Activated CD4-positive, alpha-beta T cell treated with anti-CD3 and anti-CD28 coated beads, Interleukin-10, Interleukin-2, amounts not matched to agents 100 ng/mL and 50 ng/mL, durations not matched to agents 16 hours and 8 hours (primary cell): ENCODE results near the gene CETN1.

ENCODE experiments used
- DNase-seq: peaks from one replicate; pipeline ENCODE4 v3.0.0-alpha.2; 2020

Gene CETN1

DNA sequence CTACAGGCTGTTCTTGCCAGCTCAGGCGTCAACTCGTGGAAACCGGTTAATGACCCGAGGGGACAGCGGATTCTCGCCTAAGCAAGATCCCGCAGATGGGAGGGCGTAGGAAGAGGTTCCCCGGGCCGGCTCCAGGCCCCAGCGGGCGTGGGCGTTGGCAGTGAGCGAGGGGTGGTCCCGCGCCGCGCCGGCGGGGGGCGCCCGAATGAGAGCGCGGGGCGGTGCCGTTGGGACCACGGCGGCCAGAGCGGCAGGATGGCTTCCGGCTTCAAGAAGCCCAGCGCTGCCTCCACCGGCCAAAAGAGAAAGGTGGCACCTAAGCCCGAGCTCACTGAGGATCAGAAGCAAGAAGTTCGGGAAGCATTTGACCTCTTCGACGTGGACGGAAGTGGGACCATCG lies at the start of gene CETN1:
Gene CETN1, plus strand, starts transcription at position 227 of the 400 bp plus-strand sequence. Its CDS starts 29 bp downstream, at position 256.
- no peak for DNase-seq

DNA sequence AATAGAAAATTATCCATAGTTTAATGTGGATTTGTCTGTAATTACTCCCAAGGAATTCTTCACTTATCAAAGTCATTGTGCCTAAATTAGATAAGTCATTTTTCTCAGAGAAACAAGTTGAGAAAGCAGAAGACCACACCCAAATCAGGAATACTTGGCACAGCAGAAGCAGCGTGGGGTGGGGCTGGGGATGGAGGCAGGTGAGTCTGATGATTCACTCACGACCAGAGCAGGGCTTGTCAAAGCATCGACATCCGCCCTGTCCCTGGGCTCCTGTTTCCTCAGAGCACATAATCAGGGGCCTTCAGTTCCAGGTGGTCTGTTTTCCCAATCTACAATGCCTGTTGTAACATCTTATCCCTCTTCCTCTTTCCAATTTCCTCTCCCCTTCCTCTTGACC lies 48.2 kb upstream of the CETN1 start:
- no peak for DNase-seq

DNA sequence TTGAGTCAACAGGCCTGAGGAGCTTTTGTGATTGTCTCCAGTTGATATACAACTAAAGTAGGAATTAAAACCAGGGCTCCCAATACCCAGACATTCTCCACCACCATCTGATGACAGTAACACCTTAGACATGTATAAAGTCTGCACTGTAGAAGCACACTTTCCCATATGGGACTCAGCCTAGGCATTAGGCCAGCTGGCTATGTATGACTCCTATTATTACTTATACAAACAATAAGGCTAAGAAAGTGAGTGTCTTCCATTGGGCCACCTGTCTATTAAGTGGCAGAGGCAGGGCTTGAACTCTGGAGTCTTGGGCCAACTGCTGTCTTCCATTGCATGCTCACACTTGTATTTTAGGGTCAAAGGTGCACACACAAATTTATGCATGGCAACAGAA lies 47.5 kb upstream of the CETN1 start:
- DNase-seq = no peak

DNA sequence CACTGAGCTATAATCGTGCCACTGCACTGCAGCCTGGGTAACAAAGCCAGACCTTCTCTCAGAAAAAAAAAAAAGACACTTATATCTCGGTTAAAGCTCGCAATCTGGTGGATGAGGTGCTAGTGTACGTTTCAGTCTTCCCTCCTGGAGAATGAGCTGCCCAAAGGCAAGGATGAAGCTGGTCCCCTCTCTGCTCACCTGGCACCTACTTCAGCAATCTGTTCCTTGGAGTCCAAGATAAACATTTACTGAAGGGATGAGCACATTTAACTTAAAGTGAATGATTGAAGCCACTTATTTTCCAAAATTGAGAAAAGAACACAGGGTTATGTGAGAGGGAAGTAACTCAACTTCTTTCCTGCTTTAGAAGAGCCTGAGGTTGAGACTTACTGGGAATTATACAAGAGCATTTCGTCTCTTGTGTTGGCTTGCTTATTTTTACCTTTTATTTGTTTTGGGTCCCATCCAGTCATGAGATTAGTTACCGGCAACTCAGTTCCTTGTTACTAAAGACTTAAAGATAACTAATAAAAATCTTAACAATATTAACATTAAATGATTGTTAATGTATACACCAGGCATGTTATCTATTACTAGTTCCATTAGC lies 46.1 kb upstream of the CETN1 start:
- no peak for DNase-seq

DNA sequence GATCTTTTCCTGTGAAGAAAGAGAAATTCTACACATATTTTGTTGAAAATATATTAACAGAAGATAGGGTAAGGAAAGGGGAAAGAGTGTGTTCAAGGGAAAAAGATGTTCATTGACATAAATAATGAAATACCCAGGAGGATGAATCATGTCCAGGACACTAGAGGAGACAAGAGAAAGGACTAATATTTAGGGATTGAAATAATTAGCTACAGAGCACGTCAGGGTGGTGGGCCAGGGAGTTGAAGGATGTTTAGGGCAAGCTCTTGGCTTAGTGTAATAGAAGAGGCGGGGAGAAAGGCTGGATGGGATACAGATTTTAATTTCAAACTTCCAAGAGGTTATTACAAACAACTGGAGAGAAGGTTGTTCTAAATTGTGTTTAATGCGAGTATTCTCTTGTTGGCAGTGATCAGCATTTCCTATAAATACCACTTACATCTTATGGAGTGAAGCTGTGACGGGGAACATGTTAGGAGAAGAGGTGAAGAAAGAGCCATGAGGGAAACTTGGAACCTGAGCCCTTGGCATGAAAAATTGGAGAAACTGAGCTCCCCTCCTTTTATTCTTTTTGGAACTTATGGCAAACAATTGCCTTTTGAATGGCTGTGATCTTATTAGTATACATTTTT lies 36.6 kb upstream of the CETN1 start:
- no peak for DNase-seq

- no peak for DNase-seq
These were observed 30.2 kb upstream of the CETN1 start for GRCh38 chr18:549967-550366.

DNA sequence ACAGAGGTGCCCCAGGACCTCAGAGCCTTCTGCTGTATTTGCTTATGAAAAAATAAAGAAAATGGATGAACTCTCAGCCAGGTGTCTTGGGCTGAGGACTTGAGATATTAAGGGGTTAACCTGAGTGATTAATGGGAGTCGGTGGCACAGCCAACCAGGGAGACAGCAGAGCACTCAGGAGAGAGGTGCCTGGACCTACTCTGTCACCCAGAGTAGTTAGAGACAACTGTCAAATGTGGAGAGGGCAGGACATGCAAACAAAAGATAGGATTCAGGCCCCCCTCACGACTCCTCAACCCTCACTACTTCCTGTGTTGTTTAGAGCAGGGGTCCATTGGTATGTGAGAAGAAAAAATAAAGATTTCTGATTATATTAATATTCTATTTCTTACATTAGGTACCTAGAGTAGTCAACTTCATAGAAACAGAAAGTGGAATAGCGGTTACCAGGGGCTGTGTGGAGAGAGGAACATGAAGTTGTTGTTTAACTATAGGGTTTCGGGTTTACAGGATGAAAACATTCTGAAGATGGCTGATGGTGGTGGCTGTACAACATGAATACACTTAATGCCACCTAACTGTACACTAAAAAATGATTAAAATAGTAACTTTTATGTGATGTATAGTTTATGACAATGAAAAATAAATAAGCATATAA lies 28.6 kb upstream of the CETN1 start:
- no peak for DNase-seq

DNA sequence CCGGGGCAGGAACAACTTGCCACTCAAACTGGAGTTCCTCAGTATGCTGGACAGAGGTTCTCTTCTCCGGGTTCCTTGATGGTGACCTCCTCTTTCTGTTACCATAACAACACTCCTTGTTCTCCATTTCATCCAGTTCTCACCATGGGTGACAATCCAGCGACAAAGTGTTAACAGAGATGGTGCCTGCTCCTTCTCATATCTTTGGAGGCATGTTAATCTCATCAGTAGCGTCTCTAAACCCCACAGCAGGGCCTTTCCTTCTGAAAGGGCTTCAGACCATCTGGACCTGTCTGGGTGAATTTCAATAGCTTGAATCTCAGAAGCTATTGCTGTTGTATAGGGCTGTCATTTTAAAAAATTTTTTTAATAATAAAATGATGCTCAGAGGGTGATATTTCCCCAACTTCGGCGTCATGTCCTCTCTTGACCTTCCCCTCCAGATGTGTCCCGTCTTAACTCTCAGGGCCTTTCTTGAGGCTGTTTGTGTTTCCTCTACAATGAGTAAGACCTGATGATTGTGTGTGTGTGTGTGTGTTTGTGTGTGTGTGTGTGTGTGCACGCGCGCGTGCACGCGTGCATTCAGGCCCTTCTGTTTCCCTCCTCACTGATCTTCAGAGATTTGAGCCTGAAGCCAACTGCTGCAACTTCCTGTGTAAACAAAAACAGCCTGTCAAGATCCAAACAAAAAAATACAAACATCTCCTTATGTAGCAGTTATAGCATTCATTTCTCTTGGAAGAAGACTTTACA lies 24.3 kb upstream of the CETN1 start:
- no peak for DNase-seq

- DNase-seq = no peak
These were observed 15.2 kb upstream of the CETN1 start for GRCh38 chr18:564708-565561.

DNA sequence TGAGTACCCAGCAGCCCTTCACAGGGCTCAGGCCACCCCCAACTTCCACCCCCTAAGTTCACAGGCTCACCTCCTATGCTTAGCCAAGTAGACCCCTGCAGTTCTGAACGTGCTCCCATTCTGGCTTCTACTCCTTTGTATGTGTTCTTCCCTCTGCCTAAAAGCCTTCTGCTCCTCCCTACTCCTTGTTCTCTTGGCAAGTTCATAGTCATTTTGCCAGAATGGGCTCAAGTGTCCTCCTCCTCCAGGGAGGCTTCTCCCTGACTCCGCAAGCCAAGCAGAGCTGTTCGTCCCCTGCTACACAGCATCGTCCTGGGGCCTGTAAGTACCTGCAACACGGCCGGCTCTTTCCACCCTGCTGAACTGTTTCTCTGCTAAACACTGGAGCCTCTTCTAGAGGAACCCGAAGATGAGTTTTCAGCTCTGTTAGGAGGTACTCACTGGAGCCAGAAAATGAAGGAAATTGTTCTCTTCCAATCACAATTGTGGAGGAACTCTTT lies 14.6 kb upstream of the CETN1 start:
- DNase-seq = no peak

DNA sequence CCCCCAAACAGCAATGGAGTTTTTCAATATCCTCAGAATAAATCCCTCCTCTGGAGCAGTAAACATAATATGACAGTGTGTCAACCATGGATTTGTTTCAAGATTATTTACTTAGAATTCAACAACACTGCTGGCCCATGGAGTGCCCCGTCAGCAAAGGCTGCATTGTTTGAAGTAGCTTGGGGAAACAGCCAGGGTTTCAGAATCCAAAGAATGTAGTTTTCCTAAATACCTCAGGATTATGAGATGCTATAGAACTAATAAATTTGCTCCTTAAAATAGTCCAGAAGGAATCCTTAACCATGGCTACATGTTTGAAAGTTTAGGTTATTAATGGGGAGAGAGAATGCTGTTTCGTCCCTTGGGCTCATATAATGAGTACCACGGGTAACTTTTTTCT lies 13.1 kb upstream of the CETN1 start:
- DNase-seq = no peak

GRCh38 chr18:568731-569130 lies 11.4 kb upstream of the CETN1 start:
- DNase-seq = no peak

- DNase-seq = no peak
These were observed 9.9 kb upstream of the CETN1 start for GRCh38 chr18:570256-570655.

DNA sequence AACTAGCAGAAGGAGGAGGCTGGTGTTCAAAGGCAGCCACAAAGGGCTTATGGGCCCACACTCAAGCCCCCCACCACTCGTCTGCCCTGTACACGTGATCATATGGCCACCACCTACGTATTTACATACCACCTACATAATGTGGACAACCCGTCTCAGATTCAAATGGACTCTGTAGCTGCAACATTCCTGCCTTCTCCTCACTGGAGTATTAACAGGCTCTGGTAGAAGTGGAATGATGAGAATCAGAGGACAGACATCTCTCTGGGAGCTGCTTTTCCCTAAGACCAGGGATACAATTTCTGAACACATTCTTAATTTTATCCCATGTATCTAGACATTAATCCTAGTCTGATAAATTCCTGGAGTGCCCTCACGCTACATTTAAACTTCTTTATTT lies 9.5 kb upstream of the CETN1 start:
- DNase-seq = no peak

DNA sequence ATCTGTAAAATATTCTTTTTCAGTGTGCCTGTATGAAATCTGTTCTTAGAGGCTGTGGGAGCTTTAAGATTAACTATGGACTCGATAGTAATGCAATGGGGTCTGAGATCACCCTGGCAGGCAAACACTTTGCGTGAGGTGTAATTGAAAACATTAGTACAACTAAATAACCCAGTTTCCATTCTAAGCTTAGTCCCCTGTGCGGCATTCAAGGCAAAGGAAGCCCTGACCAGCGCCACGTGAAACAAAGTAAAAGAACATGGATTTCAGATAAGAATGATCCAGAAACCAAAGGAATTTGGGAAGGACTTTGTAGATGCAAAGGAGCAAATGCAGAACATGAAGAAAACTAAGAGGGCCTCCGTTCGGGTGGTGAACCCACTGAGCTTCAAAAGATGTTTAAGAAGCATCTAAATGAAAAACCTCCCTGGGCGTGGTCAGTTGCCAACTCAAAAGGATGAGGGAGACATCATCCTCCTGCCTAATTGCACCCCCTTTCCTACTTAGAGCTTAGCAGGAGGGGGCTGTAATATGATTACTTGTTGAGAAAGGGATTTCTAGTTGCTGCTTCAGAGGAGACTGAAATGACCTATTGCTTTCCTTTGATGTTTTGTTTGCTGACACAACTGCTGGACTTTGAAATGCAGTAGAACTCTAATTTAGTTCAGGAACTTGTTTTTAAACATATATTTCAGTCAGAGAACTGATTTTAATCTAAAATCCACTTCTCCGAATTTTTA lies 7.9 kb upstream of the CETN1 start:
- no peak for DNase-seq

DNA sequence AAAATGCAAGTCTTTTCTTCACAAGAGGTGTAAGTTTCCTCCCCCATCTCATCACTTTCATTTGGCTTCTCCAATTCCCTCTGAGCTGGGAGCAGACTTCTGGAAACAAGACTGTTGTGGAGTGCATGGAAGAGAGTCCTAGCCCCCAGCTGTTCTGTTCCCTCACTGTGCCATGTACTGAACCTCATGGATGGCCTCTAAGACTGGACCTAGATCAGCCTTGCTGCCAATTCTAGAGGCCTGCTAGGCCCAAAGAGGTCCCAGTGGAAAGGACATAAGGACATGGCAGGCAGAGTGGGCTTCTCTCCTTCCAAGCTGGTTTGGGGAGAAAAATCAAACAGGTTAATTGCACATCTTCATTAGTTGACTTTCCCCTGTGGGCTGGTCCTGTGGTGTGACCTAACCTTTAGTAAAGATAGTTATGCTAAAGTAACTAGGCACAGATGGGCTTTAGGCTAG lies 7.3 kb upstream of the CETN1 start:
- no peak for DNase-seq

GRCh38 chr18:573385-573784 lies 6.8 kb upstream of the CETN1 start:
- DNase-seq = no peak

DNA sequence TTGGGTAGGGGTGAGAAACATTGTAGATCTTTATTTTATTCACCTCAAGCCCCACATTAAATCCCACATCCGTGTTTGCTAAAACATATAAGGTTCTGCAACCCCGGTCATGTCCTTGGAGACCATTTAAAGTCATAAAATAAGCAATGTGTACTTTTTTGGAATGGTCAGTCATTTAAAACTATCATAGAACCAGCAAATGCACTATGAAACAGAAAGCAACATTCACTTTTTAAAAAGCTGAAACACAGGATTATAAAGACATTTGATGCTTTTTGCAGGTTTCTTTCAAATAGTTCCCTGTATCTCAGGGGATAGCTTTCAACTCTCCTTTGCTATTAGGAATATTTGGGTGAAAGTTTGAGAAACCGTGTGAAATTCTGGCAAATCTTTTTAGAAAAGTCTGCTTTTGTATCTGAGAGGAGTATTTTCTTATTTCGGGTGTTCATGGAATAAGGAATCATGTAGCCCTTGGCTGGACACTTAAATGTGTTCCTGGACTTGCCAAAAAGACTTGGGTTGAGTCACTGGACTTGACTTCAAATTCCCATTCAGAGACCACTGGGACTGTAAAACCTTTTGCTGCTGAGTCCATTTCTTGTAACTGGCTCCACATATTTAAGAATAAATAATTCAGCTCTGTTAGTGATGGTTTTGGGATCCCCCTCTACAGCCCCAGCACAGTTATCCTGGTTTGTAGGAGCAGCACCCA lies 5.9 kb upstream of the CETN1 start:
- no peak for DNase-seq

DNA sequence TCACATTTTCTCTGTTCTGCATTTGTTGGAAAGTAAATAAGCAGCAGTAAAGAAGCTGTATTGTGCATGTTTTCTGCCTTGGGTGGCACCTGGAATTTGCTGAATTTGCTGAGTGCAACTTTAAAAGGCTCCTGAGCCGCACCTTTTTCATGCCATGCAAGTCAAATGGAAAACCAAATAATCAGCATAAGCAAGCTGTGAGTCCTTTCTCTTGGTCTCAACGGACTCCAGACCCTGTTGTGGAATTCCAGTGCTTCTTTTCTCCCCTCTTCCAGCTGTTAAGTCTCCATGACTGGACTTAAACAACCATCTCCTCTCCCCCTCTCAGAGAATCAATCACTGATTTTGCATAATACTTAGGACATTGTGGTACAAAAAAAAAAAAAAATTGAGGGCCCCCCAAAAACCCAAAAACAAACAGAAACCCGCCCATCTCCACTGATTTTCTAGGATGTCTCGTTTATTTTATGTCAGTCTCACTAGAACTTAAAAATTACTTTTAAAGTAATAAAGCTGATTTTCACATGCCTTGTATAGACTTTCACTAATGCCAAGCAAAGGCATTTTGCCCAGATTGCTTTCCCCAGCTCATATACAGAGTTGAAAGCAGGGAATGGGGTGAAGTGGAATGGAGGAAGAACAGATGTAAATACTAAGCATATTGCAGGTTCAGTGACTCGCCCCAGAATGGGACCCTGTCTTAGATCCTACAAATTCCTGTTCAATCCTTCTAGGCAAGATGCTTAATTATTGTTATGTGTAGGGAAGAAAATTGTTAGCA lies 5.1 kb upstream of the CETN1 start:
- DNase-seq = no peak

- no peak for DNase-seq
These were observed 3.3 kb upstream of the CETN1 start for GRCh38 chr18:576924-577323.
